Gastrocnemius medialis (tissue), 4 donors: Measurements from ENCODE around the gene UGCG. TPM values are rescaled to one million over a fixed set of nuclear protein-coding genes. Genes with fewer than 3 reads are reported as not detected.

ENCODE experiments used
- ATAC-seq, 2 donors: fragments of 150-250 bp; one replicate each; pipeline ENCODE4 v1.9.1; 2016
- DNase-seq, 2 donors: peaks; one replicate each; pipeline ENCODE4 v3.0.0-alpha.2; 2019
- H3K27ac ChIP-seq, 4 donors: fragments of 200-600 bp; sonication (generic); 1 replicate in 1 of 4; 2 replicates in 3 of 4; pipeline ENCODE4 v1.5.1; 2016 to 2018; ENCODE audit warnings: mild to moderate bottlenecking in 2 of 4, moderate library complexity in 1 of 4
- H3K27me3 ChIP-seq, 3 donors: fragments of 200-600 bp; sonication (generic) in 2 of 3; 1 replicate in 1 of 3; 2 replicates in 2 of 3; pipeline versions ENCODE4 v1.5.1 to v1.6.0; 2016 to 2019; ENCODE audit warnings: mild to moderate bottlenecking in 1 of 3, moderate library complexity in 1 of 3
- H3K36me3 ChIP-seq, 2 donors: fragments of 200-600 bp; sonication (generic) in 1 of 2; one replicate each; pipeline ENCODE4 v1.5.1; 2017 to 2018
- H3K4me1 ChIP-seq, 2 donors: fragments of 200-600 bp; sonication (generic) in 1 of 2; one replicate each; pipeline ENCODE4 v1.5.1; 2016 to 2017; ENCODE audit warnings: mild to moderate bottlenecking in 2 of 2
- H3K4me3 ChIP-seq, 4 donors: fragments of 200-600 bp; sonication (generic) in 3 of 4; 1 replicate in 1 of 4; 2 replicates in 3 of 4; pipeline ENCODE4 v1.5.1; 2016 to 2019; ENCODE audit warnings: mild to moderate bottlenecking in 2 of 4
- H3K9me3 ChIP-seq, 3 donors: fragments of 200-600 bp; sonication (generic) in 2 of 3; 1 replicate in 1 of 3; 2 replicates in 2 of 3; pipeline ENCODE4 v1.5.1; 2016 to 2019
- CTCF ChIP-seq, 5 experiments: fragments of 450-650 bp in 3 of 5; fragments of 200-600 bp in 2 of 5; sonication (generic) in 2 of 5; IDR thresholded peaks in 4 of 5; conservative IDR thresholded peaks in 1 of 5; 1 replicate in 4 of 5; 2 replicates in 1 of 5; pipeline ENCODE4 v1.5.1; 2016 to 2019; ENCODE audit warnings: antibody characterized with exemption in 5 of 5, mild to moderate bottlenecking in 3 of 5, moderate library complexity in 3 of 5
- POLR2A ChIP-seq, 2 donors: fragments of 450-650 bp; IDR thresholded peaks; one replicate each; pipeline ENCODE4 v1.6.1; 2017; ENCODE audit warnings: antibody characterized with exemption in 2 of 2, mild to moderate bottlenecking in 2 of 2, moderate library complexity in 2 of 2
- in situ Hi-C, 4 donors: fragments of 200-750 bp; cut with MboI; loops; one replicate each; pipeline versions ENCODE4 v1.15.0 to v1.8.0; 2017; ENCODE audit warnings: low sequenced_read_pairs in 4 of 4
- intact Hi-C: fragments of 100-400 bp; cut with DNase I; formaldehyde crosslinking; loops from one replicate; pipeline ENCODE4 v1.15.1; 2023; ENCODE audit warnings: low total_unique reads
- total RNA-seq, 4 donors: library from RNA; depleted of rRNA; stranded (reverse); fragments of >200 nt; gene quantifications; one replicate each; pipeline versions ENCODE4 v1.1.0 to v1.2.3, GENCODE V29; 2016

Gene UGCG
- total RNA-seq, 4 donors from 2014 or later: 9.1 to 18.5 (median 12.1) TPM

- ATAC-seq (no peak), DNase-seq (no peak)
- Histone ChIP-seq H3K4me3 (no peak overlapping the region), H3K27me3 (no peaks in the 10 kb centered on the region), H3K36me3 (peaks cover 0 to 4% of the 10 kb centered on the region in 2 donors), H3K9me3 (no peaks in the 10 kb centered on the region), H3K4me1 (peaks cover 12 to 24% of the 10 kb centered on the region in 2 donors), H3K27ac (no peak overlapping the region)
- intact Hi-C loops (no loop called here), in situ Hi-C loops (no loop called here)
- TF ChIP-seq POLR2A (IDR thresholded peaks at IDR 0.05) (no peak), CTCF (IDR thresholded peaks at IDR 0.05 in 4 of 5, conservative IDR thresholded peaks at IDR 0.05 in 1 of 5) (no peak)
Measured at GRCh38 chr9:111920531-111920930, 23.9 kb downstream of the UGCG start.

- Histone ChIP-seq H3K4me1 (peaks cover 11 to 25% of the 10 kb centered on the region in 2 donors), H3K27me3 (no peaks in the 10 kb centered on the region), H3K9me3 (no peaks in the 10 kb centered on the region), H3K4me3 (no peak overlapping the region), H3K36me3 (peaks cover 0 to 2% of the 10 kb centered on the region in 2 donors), H3K27ac (no peak overlapping the region)
- in situ Hi-C loops: no loop called here
- no peak for ATAC-seq
- TF ChIP-seq POLR2A (IDR thresholded peaks at IDR 0.05) (no peak), CTCF (IDR thresholded peaks at IDR 0.05 in 4 of 5, conservative IDR thresholded peaks at IDR 0.05 in 1 of 5) (no peak)
- intact Hi-C loops: no loop called here
- no peak for DNase-seq
Measured at GRCh38 chr9:111922324-111923013, 25.9 kb downstream of the UGCG start.

GRCh38 chr9:111924281-111924680 is 27.7 kb downstream of the UGCG start:
- Histone ChIP-seq H3K36me3 (peaks cover 0 to 1% of the 10 kb centered on the region in 2 donors), H3K27me3 (no peaks in the 10 kb centered on the region), H3K4me1 (peaks cover 5 to 21% of the 10 kb centered on the region in 2 donors), H3K27ac (no peak overlapping the region), H3K9me3 (no peaks in the 10 kb centered on the region), H3K4me3 (no peak overlapping the region)
- intact Hi-C loops (no loop called here), in situ Hi-C loops (no loop called here)
- no peak for ATAC-seq
- no peak for DNase-seq
- TF ChIP-seq POLR2A (IDR thresholded peaks at IDR 0.05) (no peak), CTCF (IDR thresholded peaks at IDR 0.05 in 4 of 5, conservative IDR thresholded peaks at IDR 0.05 in 1 of 5) (no peak)

- Histone ChIP-seq H3K4me3 (no peak overlapping the region), H3K4me1 (peaks cover 5 to 21% of the 10 kb centered on the region in 2 donors), H3K27me3 (no peaks in the 10 kb centered on the region), H3K9me3 (no peaks in the 10 kb centered on the region), H3K36me3 (peaks cover 0 to 10% of the 10 kb centered on the region in 2 donors), H3K27ac (peak overlapping the region in 2 of 4 donors; percentile 7 to 20)
- DNase-seq: no peak
- intact Hi-C loops: no loop called here
- TF ChIP-seq POLR2A (IDR thresholded peaks at IDR 0.05): no peak
- TF ChIP-seq CTCF (IDR thresholded peaks at IDR 0.05 in 4 of 5, conservative IDR thresholded peaks at IDR 0.05 in 1 of 5): no peak
- in situ Hi-C loops: no loop called here
- no peak for ATAC-seq
Measured at GRCh38 chr9:111925017-111925770, 28.6 kb downstream of the UGCG start.
